IPS-18a (cell line): ENCODE data around the gene RASGEF1C.

Experiments
- H3K27ac ChIP-seq: one replicate; pipeline ENCODE4 v1.5.1; 2013; ENCODE audit warnings: low read length
- H3K27me3 ChIP-seq: one replicate; pipeline ENCODE4 v1.6.1; 2013; ENCODE audit warnings: mild to moderate bottlenecking, low read length; ENCODE audit not compliant: control insufficient read depth, insufficient read depth
- H3K36me3 ChIP-seq: one replicate; pipeline ENCODE4 v1.6.1; 2013; ENCODE audit warnings: low read depth, low read length; ENCODE audit not compliant: control insufficient read depth
- H3K4me1 ChIP-seq: one replicate; pipeline ENCODE4 v1.6.1; 2013; ENCODE audit warnings: low read depth, low read length; ENCODE audit not compliant: control insufficient read depth
- H3K4me3 ChIP-seq: one replicate; pipeline ENCODE4 v1.5.1; 2013; ENCODE audit warnings: low read length
- H3K9ac ChIP-seq: one replicate; pipeline ENCODE4 v1.6.1; 2013; ENCODE audit warnings: mild to moderate bottlenecking, low read length, moderate library complexity
- H3K9me3 ChIP-seq: one replicate; pipeline ENCODE4 v1.6.1; 2013; ENCODE audit warnings: low read depth, low read length; ENCODE audit not compliant: control insufficient read depth

Gene RASGEF1C

GRCh38 chr5:180175015-180175431, 34.0 kb downstream of the RASGEF1C start:
- H3K9me3 ChIP-seq = no peaks in the 10 kb centered on the region
- H3K27ac ChIP-seq = no peak overlapping the region
- no peak overlapping the region for H3K4me3 ChIP-seq
- no peaks in the 10 kb centered on the region for H3K36me3 ChIP-seq
- H3K27me3 ChIP-seq = no peaks in the 10 kb centered on the region
- no peaks in the 10 kb centered on the region for H3K4me1 ChIP-seq
- no peak overlapping the region for H3K9ac ChIP-seq

GRCh38 chr5:180174587-180174972, 34.4 kb downstream of the RASGEF1C start:
- Histone ChIP-seq H3K9ac (no peak overlapping the region), H3K4me3 (no peak overlapping the region), H3K4me1 (no peaks in the 10 kb centered on the region), H3K36me3 (no peaks in the 10 kb centered on the region), H3K27ac (no peak overlapping the region), H3K27me3 (no peaks in the 10 kb centered on the region), H3K9me3 (no peaks in the 10 kb centered on the region)

- Histone ChIP-seq H3K9ac (no peak overlapping the region), H3K9me3 (no peaks in the 10 kb centered on the region), H3K4me3 (no peak overlapping the region), H3K27me3 (no peaks in the 10 kb centered on the region), H3K36me3 (no peaks in the 10 kb centered on the region), H3K27ac (no peak overlapping the region), H3K4me1 (no peaks in the 10 kb centered on the region)
Measured at GRCh38 chr5:180173875-180174586, 35.0 kb downstream of the RASGEF1C start.

GRCh38 chr5:180173198-180173544, 35.8 kb downstream of the RASGEF1C start:
- Histone ChIP-seq H3K9ac (no peak overlapping the region), H3K27ac (no peak overlapping the region)

GRCh38 chr5:180172447-180173197, 36.4 kb downstream of the RASGEF1C start:
- Histone ChIP-seq H3K9me3 (no peaks in the 10 kb centered on the region), H3K27ac (no peak overlapping the region), H3K4me1 (no peaks in the 10 kb centered on the region), H3K9ac (no peak overlapping the region), H3K4me3 (no peak overlapping the region), H3K27me3 (no peaks in the 10 kb centered on the region), H3K36me3 (no peaks in the 10 kb centered on the region)

More at GRCh38 chr5:180173198-180173544, 35.8 kb downstream of the RASGEF1C start:
- no peaks in the 10 kb centered on the region for H3K36me3 ChIP-seq
- H3K4me1 ChIP-seq = no peaks in the 10 kb centered on the region
- H3K27me3 ChIP-seq = no peaks in the 10 kb centered on the region
- H3K4me3 ChIP-seq = no peak overlapping the region
- H3K9me3 ChIP-seq = no peaks in the 10 kb centered on the region

- Histone ChIP-seq H3K4me3 (no peak overlapping the region), H3K27me3 (no peaks in the 10 kb centered on the region), H3K4me1 (no peaks in the 10 kb centered on the region), H3K9me3 (no peaks in the 10 kb centered on the region), H3K36me3 (no peaks in the 10 kb centered on the region), H3K27ac (no peak overlapping the region), H3K9ac (no peak overlapping the region)
Measured at GRCh38 chr5:180171568-180172094, 37.4 kb downstream of the RASGEF1C start.

GRCh38 chr5:180170810-180171567, 38.0 kb downstream of the RASGEF1C start:
- no peaks in the 10 kb centered on the region for H3K9me3 ChIP-seq
- H3K36me3 ChIP-seq = no peaks in the 10 kb centered on the region
- H3K4me3 ChIP-seq = no peak overlapping the region
- H3K4me1 ChIP-seq = no peaks in the 10 kb centered on the region
- no peak overlapping the region for H3K27ac ChIP-seq
- H3K9ac ChIP-seq = no peak overlapping the region
- H3K27me3 ChIP-seq = no peaks in the 10 kb centered on the region

- Histone ChIP-seq H3K9me3 (no peaks in the 10 kb centered on the region), H3K27ac (no peak overlapping the region), H3K27me3 (no peaks in the 10 kb centered on the region), H3K4me3 (no peak overlapping the region), H3K4me1 (no peaks in the 10 kb centered on the region), H3K9ac (no peak overlapping the region), H3K36me3 (no peaks in the 10 kb centered on the region)
Measured at GRCh38 chr5:180170106-180170809, 38.8 kb downstream of the RASGEF1C start.

GRCh38 chr5:180169248-180170105, 39.5 kb downstream of the RASGEF1C start:
- no peaks in the 10 kb centered on the region for H3K36me3 ChIP-seq
- no peak overlapping the region for H3K4me3 ChIP-seq
- no peak overlapping the region for H3K9ac ChIP-seq
- H3K27ac ChIP-seq = no peak overlapping the region
- no peaks in the 10 kb centered on the region for H3K9me3 ChIP-seq
- H3K4me1 ChIP-seq = no peaks in the 10 kb centered on the region
- H3K27me3 ChIP-seq = no peaks in the 10 kb centered on the region

GRCh38 chr5:180168758-180169157, 40.3 kb downstream of the RASGEF1C start:
- Histone ChIP-seq H3K4me3 (no peak overlapping the region), H3K9ac (no peak overlapping the region), H3K27ac (no peak overlapping the region), H3K4me1 (no peaks in the 10 kb centered on the region), H3K36me3 (no peaks in the 10 kb centered on the region), H3K27me3 (no peaks in the 10 kb centered on the region), H3K9me3 (no peaks in the 10 kb centered on the region)
